GM12892 (cell line): ENCODE results near the gene DDHD1.

Experiments
- POLR2A ChIP-seq: IDR thresholded peaks from 2 replicates; pipeline ENCODE4 v1.6.1; 2011; ENCODE audit warnings: low read depth, low read length, control low read depth
- POLR2AphosphoS5 ChIP-seq: IDR thresholded peaks from 2 replicates; pipeline ENCODE4 v1.6.1; 2011; ENCODE audit warnings: low read depth, low read length, control low read depth

GRCh38 chr14:53195949-53196348, 42.8 kb upstream of the DDHD1 start:
- TF ChIP-seq POLR2AphosphoS5 (no peak), POLR2A (no peak)
